Esophagus muscularis mucosa (tissue), 4 donors: Measurements from ENCODE around the gene PRPH2. TPM values are rescaled to one million over a fixed set of nuclear protein-coding genes. Genes with fewer than 3 reads are reported as not detected.
A peak's percentile ranks its signal among the peaks of the same experiment; 100 is the strongest.
"Not testable (repeated sequence)": the region's sequence is repeated elsewhere in the genome, so short reads cannot be mapped to it uniquely, and the experiment has no call there.

Experiments
- DNase-seq: peaks from one replicate; pipeline ENCODE4 v3.0.0-alpha.2; 2017; ENCODE audit errors: extremely low spot score
- H3K27ac ChIP-seq, 4 donors: fragments of 200-600 bp; sonication (generic); replicated peaks in 1 of 4; 1 replicate in 3 of 4; 2 replicates in 1 of 4; pipeline ENCODE4 v1.5.1; 2016 to 2019; ENCODE audit warnings: mild to moderate bottlenecking in 1 of 4
- H3K27me3 ChIP-seq, 4 donors: fragments of 200-600 bp; sonication (generic); one replicate each; pipeline versions ENCODE4 v1.5.1 to v1.6.0; 2016 to 2019
- H3K36me3 ChIP-seq, 4 donors: fragments of 200-600 bp; sonication (generic); one replicate each; pipeline ENCODE4 v1.5.1; 2016 to 2019
- H3K4me1 ChIP-seq, 4 donors: fragments of 200-600 bp; sonication (generic); one replicate each; pipeline ENCODE4 v1.5.1; 2016 to 2019
- H3K4me3 ChIP-seq, 4 donors: fragments of 200-600 bp; sonication (generic); 1 replicate in 2 of 4; 2 replicates in 2 of 4; pipeline ENCODE4 v1.5.1; 2016 to 2019; ENCODE audit warnings: mild to moderate bottlenecking in 4 of 4, moderate library complexity in 1 of 4
- H3K9me3 ChIP-seq, 4 donors: fragments of 200-600 bp; sonication (generic); 1 replicate in 3 of 4; 2 replicates in 1 of 4; pipeline ENCODE4 v1.5.1; 2016 to 2019
- EP300 ChIP-seq: sonication (generic); formaldehyde crosslinking; IDR thresholded peaks from one replicate; pipeline ENCODE4 v1.6.1; 2017; ENCODE audit warnings: antibody characterized with exemption
- POLR2A ChIP-seq: fragments of 450-650 bp; IDR thresholded peaks from one replicate; pipeline ENCODE4 v1.6.1; 2017; ENCODE audit warnings: antibody characterized with exemption, moderate library complexity, mild to moderate bottlenecking, low read depth
- POLR2AphosphoS5 ChIP-seq, 2 donors: sonication (generic); formaldehyde crosslinking; IDR thresholded peaks; one replicate each; pipeline ENCODE4 v1.6.1; 2017; ENCODE audit warnings: antibody characterized with exemption in 2 of 2
- WGBS: methylation state at CpG from one replicate; pipeline ENCODE4 v1.1.5; 2018; 5-methylcytosine and 5-hydroxymethylcytosine counted together
- intact Hi-C: fragments of 100-400 bp; cut with DNase I; formaldehyde crosslinking; loops from one replicate; pipeline ENCODE4 v1.15.1; 2023
- total RNA-seq, 4 donors: library from RNA; depleted of rRNA; stranded (reverse); fragments of >200 nt; gene quantifications; one replicate each; pipeline versions ENCODE4 v1.1.0 to v1.2.1, GENCODE V29; 2016
- TF ChIP-seq, protein P1 (sequence below), 3 experiments: fragments of 200-600 bp in 2 of 3; fragments of 450-650 bp in 1 of 3; sonication (generic) in 2 of 3; IDR thresholded peaks; one replicate each; pipeline ENCODE4 v1.5.1; 2017 to 2019; ENCODE audit warnings: antibody characterized with exemption in 3 of 3, mild to moderate bottlenecking in 2 of 3, moderate library complexity in 1 of 3

PRPH2 gene
- total RNA-seq, 4 donors from 2014 or later = 0.42 to 2.0 (median 0.90) TPM

DNA sequence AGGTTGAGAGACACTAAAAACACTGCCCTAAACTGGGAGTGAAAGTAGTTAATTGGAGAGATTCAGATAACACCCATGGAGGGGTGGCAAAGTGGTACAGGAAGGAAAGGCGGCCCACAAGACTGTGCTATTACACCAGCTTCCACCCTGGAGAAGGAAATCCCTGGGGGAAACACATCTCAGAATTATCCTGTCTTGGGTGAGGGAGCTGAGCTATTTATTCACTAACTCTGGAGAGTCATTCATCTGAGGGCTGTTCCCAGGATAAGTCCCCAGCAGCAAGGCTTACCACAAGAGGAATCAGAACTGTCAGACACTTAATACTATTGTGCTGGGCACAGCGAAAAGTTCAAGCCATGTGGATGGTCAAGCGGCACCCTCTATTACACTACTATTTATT lies 13.6 kb upstream of the PRPH2 start:
- Histone ChIP-seq H3K36me3 (no peaks in the 10 kb centered on the region), H3K4me3 (no peak overlapping the region), H3K27me3 (peaks cover 0 to 4% (median 0%) of the 10 kb centered on the region in 4 donors), H3K4me1 (no peaks in the 10 kb centered on the region), H3K9me3 (no peaks in the 10 kb centered on the region), H3K27ac (no peak overlapping the region)
- WGBS = 94% methylated on average over 3 of the region's 3 CpGs
- DNase-seq = no peak
- no peak for TF ChIP-seq POLR2A
- no peak for TF ChIP-seq POLR2AphosphoS5 (IDR thresholded peaks at IDR 0.05)
- TF ChIP-seq, protein P1, sequence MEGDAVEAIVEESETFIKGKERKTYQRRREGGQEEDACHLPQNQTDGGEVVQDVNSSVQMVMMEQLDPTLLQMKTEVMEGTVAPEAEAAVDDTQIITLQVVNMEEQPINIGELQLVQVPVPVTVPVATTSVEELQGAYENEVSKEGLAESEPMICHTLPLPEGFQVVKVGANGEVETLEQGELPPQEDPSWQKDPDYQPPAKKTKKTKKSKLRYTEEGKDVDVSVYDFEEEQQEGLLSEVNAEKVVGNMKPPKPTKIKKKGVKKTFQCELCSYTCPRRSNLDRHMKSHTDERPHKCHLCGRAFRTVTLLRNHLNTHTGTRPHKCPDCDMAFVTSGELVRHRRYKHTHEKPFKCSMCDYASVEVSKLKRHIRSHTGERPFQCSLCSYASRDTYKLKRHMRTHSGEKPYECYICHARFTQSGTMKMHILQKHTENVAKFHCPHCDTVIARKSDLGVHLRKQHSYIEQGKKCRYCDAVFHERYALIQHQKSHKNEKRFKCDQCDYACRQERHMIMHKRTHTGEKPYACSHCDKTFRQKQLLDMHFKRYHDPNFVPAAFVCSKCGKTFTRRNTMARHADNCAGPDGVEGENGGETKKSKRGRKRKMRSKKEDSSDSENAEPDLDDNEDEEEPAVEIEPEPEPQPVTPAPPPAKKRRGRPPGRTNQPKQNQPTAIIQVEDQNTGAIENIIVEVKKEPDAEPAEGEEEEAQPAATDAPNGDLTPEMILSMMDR (IDR thresholded peaks at IDR 0.05) = no peak
- no peak for TF ChIP-seq EP300
- intact Hi-C loops = no loop called here

DNA sequence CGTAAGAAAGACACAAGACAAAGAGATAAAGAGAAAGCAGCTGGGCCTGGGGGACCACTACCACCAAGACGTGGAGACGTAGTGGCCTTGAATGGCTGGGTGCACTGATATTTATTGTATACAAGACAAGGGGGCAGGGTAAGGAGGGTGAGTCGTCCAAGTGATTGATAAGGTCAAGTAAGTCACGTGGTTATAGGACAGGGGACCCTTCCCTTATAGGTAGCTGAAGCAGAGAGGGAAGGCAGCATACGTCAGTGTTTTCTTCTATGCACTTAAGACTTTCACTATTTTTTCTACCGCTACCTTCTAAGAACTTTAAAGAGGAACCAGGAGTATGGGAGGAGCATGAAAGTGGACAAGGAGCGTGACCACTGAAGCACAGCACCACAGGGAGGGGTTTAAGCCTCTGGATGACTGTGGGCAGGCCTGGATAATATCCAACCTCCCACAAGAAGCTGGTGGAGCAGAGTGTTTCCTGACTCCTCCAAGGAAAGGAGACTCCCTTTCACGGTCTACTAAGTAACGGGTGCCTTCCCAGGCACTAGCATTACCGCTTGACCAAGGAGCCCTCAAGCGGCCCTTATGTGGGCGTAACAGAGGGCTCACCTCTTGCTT lies 11.6 kb upstream of the PRPH2 start:
- 76% methylated on average over 13 of the region's 13 CpGs for WGBS
- H3K4me1 ChIP-seq, H3K4me3 ChIP-seq, H3K27me3 ChIP-seq, intact Hi-C loops, H3K27ac ChIP-seq, H3K36me3 ChIP-seq, H3K9me3 ChIP-seq, DNase-seq: not testable (repeated sequence)

DNA sequence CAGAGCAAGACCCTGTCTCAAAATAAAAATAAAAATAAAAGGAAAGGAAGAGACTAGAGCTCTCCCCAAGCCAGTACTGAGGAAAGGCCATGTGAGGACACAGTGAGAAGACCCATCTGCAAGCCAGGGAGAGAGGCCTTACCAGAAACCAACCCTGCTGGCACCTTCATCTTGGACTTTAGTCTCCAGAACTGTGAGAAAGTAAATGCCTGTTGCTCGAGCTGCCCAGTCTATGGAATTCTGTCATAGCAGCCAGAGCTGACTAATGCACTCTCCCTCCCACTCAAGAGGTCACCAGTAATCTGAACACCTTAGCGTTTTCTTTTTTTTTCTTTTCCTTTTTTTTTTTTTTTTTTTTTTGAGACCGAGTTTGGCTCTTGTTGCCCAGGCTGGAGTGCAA lies 7.3 kb upstream of the PRPH2 start:
- no peaks in the 10 kb centered on the region for H3K9me3 ChIP-seq
- TF ChIP-seq, protein P1 (IDR thresholded peaks at IDR 0.05) = no peak
- no peak for TF ChIP-seq EP300
- TF ChIP-seq POLR2AphosphoS5 (IDR thresholded peaks at IDR 0.05) = no peak
- no peak for TF ChIP-seq POLR2A
- no peaks in the 10 kb centered on the region for H3K27me3 ChIP-seq
- no peak for DNase-seq
- no peak overlapping the region for H3K27ac ChIP-seq
- H3K4me3 ChIP-seq = no peak overlapping the region
- peaks cover 10 to 29% (median 23%) of the 10 kb centered on the region in 4 donors for H3K4me1 ChIP-seq
- intact Hi-C loops = loop anchor here (5.0 kb wide), 1 partner anchor 37 kb away; no protein-coding TSS in a partner anchor
- 69% methylated on average over 2 of the region's 3 CpGs for WGBS
- no peaks in the 10 kb centered on the region for H3K36me3 ChIP-seq

DNA sequence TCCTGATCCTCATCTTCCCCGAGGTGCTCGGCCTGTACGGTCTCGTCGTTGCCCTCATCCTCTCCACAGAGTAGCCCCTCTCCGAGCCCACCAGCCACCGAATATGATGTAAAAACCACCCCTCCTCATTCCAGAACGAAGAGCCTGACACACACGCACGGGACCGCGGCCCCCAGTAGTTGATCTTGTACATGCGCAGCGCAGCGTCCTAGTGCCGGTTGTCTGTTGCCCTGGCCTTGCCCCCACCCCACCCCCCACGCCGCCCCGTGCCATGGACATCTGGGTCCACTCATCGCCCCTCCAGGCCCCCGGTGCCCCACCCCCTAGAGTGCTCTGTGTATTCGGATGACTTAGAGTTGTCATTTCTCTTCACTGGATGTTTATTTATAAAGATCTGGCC lies 5.2 kb upstream of the PRPH2 start:
- peak overlapping the region; percentile 56 to 63 (median 60) for H3K4me3 ChIP-seq
- TF ChIP-seq POLR2AphosphoS5 (IDR thresholded peaks at IDR 0.05) = peak in 1 of 2 donors; percentile 6
- TF ChIP-seq EP300 = no peak
- TF ChIP-seq POLR2A = no peak
- DNase-seq = no peak
- no peaks in the 10 kb centered on the region for H3K27me3 ChIP-seq
- H3K36me3 ChIP-seq = no peaks in the 10 kb centered on the region
- intact Hi-C loops = loop anchor here (2.0 to 5.0 kb wide), 3 partner anchors 35 to 149 kb away; no protein-coding TSS in a partner anchor
- peak overlapping the region; percentile 77 to 89 (median 80) for H3K27ac ChIP-seq
- H3K9me3 ChIP-seq = no peaks in the 10 kb centered on the region
- peaks cover 10 to 30% (median 23%) of the 10 kb centered on the region in 4 donors for H3K4me1 ChIP-seq
- WGBS = 70% methylated on average over 14 of the region's 22 CpGs

DNA sequence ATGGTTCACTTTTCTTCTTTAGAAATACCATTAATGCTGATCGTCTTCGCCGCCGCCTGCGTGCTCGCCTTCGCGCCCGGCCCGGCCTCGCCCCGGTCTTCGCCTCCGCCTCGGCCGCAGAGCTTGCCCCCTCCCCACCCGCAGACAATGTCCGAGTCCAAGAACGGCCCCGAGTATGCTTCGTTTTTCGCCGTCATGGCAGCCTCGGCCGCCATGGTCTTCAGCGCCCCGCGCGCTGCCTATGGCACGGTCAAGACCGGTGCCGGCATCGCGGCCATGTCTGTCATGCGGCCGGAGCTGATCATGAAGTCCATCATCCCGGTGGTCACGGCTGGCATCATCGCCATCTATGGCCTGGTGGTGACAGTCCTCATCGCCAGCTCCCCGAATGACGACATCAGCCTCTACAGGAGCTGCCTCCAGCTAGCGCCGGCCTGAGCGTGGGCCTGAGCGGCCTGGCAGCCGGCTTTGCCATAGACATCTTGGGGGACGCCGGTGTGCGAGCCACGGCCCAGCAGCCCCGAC lies 4.8 kb upstream of the PRPH2 start:
- WGBS = 40% methylated on average over 10 of the region's 52 CpGs
- peaks cover 10 to 30% (median 23%) of the 10 kb centered on the region in 4 donors for H3K4me1 ChIP-seq
- intact Hi-C loops = loop anchor here (2.0 to 5.0 kb wide), 3 partner anchors 35 to 150 kb away; no protein-coding TSS in a partner anchor
- no peak for DNase-seq
- H3K4me3 ChIP-seq = peak overlapping the region; percentile 56 to 63 (median 60)
- H3K27ac ChIP-seq = peak overlapping the region; percentile 77 to 89 (median 80)
- H3K9me3 ChIP-seq = no peaks in the 10 kb centered on the region
- H3K36me3 ChIP-seq = peaks cover 0 to 4% (median 2%) of the 10 kb centered on the region in 4 donors
- H3K27me3 ChIP-seq = no peaks in the 10 kb centered on the region
- TF ChIP-seq, protein P1 (IDR thresholded peaks at IDR 0.05) = no peak
- TF ChIP-seq POLR2AphosphoS5 (IDR thresholded peaks at IDR 0.05) (peak in 1 of 2 donors; percentile 21), POLR2A (no peak), EP300 (no peak)
